SW480 (cell line): ENCODE results near the gene RAD9B.
"Not testable (repeated sequence)": the region's sequence is repeated elsewhere in the genome, so short reads cannot be mapped to it uniquely, and the experiment has no call there.

Source experiments
- DNase-seq: peaks from one replicate; pipeline ENCODE4 v3.0.0-alpha.2; 2016; ENCODE audit warnings: low spot score

The RAD9B gene

DNA sequence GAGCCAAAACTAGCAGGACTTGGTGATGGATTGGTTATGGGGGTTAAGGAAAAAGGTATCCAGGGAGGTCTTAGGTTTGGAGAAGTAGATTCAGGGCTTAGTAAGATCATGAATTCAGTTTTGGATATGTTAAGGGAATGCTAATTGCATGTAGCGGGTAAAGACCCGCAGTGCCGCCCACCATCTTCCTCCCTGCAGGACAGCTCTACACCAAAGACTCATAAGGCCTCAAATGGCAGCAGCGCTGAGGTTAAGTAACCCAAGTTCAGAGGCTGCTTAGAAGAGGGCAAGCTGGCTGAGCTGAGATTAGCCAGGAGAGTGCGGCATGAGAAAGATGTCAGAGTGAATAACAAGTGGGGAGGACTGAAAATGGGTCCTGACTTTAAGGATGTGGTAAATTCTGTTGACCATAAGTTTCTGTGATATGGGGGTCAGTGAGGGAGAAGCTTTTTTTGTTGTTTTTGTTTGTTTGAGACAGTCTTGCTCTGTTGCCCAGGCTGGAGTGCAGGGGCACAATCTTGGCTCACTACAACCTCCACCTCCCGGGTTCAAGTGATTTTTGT is 26.2 kb downstream of the RAD9B start:
- no peak for DNase-seq

DNA sequence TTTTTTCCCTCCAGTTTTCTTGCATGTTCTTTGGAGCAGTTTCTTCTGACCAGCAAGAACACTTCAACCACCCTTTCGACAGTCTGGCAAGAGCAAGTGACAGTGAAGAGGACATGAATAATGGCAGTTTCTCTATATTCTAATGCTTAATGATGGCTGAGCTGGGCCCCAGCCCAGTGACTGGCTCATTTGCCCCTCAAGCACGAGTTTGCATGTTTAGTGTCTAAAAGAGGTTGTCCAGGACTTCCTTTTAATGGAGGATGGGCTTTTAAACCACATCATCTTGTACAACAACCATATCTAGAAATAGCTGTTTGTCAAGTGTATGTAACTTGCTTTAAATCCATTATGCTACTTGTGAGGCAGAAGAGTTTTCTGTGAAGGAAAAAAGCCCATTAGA is 28.4 kb downstream of the RAD9B start:
- no peak for DNase-seq

DNA sequence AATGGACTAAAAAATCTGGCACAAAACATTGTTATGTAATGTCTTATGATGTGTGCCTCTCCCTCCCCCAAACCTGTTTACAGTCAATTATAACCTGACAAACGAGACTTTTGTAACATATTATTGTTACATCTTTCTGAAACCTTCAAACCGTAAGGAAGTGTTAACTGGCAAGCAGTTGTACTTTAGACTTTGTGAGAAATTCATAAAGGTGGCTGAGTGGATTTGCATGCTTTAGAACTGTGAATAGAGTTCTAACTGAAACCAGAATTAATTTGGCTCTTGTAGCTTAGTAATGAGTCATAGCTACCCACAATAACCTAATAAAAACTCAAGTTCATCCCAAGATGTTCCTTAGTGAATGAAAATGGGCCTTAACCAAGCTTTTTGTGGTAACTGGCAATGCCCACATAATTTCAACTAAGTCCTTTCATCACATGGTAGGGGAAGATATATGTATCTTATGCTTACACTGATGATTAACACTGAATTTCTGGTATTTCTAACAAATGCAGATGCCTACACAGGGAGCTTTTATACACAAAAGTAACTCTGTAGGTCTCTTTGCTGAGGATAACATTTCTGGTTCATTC is 29.7 kb downstream of the RAD9B start:
- peak; percentile 26 for DNase-seq

DNA sequence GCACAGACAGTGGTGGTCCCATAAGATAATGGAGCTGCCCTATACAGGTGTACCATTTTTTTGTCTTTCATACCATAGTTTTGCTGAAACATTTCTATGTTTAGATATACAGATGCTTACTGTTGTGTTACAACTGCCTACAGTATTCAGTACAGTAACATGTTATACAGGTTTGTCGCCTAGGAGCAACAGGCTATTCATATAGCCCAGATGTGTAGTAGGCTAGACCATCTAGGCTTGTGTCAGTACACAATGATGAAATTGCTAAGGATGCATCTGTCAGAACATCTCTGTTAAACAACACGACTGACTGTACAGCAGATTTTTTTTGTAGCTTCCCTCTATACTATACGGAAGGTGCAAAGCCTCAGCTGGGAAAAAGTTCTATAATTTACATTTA is 30.5 kb downstream of the RAD9B start:
- DNase-seq = no peak

DNA sequence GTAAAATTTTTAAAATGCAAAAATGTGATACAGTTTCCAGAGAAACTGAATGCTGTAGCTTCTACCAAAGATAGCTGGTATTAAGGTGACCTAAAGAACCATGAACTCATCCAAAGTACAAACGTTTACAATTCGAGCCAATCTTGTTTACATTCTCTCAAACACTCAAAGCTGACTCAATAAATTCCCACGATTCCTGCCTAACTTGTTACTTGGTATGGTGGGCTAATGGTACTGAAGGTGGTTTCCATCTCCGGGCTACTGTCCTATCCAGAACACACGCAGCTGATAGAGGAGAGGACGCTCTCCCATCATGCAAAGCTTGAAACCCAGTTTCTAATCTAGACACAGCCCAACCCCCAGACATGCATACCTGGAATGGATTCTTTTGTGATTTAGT is 31.5 kb downstream of the RAD9B start:
- DNase-seq = no peak

DNA sequence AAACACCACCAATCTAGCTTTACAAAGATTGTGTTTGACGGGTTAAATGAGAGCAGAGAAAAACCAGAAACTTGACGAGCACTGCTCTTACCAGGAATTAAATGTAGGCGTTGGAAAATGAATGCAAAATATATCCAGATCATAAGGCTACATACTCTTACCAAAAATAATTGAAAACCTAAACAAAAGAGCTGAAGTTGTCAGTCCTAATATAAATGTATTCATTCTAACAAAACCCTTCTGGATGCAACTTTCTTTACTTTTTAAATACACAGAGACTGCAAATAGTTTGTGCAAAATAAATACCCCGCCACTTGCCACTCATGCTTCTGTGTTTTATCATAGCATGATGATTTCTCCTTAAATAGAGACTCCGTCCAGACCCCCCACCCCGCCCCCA is 32.7 kb downstream of the RAD9B start:
- DNase-seq = no peak

DNA sequence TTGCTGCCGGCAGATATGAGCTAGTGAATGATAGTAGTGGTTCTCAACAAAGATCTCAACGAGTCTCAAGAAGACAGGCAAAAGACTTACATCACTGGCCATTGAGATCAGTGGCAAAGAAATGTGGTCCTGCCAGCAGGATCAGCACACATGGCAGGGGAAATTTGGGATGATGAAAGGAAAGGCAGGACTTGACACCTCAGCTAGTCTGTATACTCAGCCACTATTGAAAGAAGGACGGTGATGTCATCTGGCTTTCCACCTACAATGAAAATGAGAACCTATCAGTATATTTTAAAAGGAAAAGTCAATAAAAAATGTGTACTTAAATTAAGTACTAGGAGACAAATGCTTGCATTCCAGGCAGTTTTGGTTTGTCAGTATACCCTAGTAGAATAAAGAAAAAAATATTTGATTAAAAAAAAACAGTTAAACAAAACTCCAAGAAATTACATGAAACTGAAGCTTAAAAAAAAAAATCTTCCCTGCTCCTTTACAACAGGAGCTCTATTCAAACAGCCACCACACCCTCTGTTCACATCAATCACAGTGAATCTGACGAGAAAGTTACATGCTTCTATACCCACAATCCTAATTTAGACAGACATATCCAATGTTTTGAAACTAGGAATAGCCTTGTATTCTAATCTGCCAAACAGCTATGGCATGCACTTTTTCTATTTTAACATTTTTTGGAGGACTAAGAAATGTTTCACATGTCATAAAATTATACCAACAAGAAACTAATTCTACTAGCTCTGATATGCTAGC is 34.9 kb downstream of the RAD9B start:
- DNase-seq = no peak

DNA sequence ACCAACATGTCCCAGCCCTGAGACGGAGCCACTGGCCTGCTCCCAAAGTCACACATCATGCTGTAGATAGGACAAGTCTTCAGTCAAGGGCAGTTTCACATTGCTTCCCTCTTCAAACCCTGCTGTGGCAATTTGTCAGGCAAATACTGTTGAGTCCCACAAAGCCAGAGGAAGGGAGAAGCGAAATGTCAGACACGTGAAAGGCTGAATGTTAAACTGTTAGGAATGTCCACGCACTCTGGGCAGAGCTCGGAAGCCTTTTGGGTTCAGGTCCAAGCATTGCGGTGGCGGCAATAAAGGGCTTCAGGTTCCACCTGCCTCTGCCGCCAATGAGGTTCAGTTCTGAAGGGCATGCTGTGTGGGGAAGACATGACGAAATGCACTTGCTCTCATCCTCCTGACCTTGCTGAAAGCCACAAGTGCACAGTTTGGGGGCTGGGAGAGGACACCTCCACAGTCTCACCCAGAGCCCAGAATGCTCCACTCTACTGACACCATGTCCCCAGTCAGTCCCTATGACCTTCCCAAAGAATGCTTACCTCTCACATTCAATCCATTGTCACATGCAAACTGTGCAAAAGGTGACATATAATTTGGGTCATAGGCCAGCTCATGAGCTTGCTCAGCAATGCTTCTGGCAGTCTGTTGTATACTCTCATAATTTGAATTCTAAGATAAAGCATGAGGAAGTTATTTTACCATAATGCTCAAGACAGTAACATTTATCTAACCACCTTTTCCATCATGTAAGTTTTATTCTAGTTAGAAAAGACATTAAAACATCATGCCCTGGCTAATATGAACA is 35.7 kb downstream of the RAD9B start:
- DNase-seq = no peak

DNA sequence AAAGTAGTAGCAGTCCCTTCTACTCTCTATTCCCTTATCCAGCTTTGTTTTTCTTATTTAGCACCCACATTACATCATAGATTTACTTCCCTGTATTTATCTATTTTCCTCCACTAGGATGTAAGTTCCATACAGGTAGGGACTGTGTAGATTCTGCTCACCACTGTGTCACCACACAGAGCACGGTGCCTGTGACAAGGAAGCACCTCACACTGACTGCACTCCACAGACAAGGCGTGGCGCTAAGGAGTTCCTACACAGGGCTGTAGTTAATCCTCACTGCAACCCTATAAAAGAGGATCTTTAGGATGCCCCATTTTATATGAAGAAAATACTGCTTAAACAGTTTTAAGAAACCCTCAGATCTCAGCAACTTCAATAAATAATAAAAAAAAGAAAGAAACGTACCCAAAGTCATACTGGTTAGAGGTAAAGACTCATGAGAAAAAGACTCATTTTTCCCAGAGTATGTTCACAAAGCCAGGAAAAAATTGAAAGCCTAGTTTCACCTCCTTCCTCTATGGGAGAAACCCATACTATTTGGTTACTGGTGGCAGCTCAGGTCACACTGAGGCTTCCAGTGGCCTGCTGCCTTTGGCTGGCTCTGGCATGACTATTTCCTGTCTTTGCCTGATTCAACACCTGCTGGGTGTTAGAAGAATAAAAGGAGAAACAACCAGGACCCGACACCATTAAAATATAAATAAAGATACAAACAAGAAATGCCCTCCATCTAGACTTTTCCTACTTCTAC is 36.9 kb downstream of the RAD9B start:
- no peak for DNase-seq

DNA sequence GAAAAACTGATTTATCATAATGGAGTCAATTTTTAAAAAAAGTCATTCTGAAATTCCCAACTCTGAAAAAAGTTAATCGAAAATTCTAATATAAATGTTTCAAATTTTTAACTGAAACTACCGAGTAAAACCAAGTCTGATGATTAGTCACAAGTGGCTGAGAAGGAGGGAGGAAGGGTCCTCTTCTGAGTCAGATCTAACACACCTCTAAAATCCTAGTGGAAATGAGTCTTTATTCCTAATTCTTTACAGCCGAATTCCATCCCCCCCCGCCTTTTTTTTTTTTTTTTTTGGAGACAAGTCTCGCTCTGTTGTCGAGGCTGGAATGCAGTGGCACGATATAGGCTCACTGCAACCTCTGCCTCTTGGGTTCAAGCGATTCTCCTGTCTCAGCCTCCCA is 37.9 kb downstream of the RAD9B start:
- no peak for DNase-seq

DNA sequence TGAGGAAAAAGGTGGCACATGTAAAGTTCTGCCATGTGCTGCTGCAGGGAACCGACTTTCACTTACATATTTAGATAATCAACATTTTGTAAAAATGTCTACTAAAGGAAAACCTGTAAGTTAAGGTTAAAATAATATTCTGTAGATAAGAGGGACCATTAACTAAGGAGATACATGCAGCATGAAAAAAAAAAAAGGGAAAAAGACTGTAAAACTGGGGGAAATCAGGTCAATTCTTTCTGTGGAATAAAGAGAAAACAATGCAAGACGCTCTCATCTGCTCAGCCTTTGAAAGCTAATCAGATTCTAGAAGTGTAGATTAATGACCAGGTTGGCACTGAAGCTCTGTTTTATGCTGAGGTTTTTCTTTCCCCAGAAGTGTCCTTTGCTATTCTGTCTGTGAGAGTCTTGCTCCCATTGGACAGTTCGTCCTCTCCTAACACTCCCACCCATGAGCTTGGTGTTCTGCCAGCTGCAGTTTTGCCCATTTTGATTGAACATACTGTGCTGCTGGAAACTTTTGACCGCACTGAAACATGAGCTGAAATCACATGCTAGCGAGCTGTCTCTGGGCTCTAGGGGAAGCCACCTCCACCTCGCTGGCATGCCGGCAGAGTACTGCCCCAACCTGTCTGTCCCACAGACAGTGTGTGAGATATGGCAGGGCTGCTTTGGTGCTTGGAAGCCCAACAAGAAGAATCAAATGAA is 41.3 kb downstream of the RAD9B start:
- DNase-seq = no peak

DNA sequence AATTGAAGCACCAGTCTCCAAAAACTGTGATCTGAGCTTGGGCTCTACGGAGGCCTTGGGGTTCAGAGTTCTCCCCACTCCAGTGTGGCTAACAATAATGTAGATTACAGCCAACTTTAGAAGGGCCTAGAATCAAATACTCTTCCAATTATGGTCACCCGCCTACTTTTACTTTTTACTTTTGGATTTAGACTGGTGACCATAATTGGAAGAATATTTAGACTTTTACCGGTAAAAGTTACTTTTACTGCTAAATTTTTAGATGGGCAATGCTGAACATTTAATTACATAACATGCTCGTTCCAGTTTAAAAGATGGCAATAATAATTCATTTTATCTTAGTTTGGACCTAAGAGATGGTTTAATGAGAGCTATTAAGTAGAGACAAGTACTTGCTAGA is 41.8 kb downstream of the RAD9B start:
- no peak for DNase-seq

DNA sequence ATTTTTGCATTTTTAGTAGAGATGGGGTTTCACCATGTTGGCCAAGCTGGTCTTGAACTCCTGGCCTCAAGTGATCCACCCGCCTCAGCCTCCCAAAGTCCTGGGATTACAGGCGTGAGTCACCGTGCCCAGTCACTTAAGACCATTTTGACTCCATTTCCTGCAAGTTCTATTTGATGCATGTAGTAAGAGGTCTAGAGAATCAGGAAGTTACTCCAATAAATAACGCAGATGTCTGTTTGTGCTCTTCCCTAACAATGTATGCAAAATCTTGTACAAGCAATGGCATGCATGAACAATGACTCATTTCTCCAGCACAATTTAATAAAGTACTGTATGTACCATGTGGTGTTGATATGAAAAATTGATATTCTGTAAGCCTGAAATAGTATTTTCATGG is 43.1 kb downstream of the RAD9B start:
- DNase-seq = not testable (repeated sequence)

DNA sequence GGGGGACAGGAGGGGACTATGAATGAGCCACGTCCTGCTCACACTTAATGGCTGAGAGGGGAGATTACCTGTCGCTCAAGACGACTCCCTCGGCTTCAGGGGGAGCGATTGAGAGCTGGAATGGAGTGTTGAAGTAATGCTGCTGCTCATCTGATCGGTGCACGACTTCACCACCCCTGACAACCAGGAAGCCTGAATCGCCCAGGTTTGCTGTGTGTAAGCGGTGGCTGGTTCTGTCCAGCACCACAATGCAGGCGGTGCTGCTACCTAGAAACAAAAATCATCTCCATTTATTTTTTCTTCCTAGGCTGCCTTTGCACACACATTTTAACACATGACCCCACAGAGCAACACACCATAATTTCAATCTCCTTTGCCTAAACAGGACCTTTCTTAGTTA is 43.7 kb downstream of the RAD9B start:
- no peak for DNase-seq

DNA sequence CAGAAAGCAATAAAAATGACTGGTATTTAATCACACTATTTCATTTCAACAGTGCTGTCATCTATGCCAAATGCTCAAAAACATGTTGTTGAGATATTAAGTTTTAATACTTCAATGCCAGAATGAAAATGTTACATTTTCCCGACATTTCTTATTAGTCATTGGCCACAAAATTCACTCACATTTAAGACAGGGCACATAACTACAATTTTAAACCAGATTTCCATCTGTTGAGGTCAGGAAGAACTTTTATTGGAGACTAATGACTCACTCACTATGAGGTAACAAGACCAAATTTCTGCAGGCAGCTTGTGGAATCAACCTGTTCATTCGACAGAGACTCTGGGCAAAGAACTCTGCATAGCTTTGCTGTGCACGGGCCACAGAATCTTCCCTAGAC is 44.2 kb downstream of the RAD9B start:
- DNase-seq = peak; percentile 33

DNA sequence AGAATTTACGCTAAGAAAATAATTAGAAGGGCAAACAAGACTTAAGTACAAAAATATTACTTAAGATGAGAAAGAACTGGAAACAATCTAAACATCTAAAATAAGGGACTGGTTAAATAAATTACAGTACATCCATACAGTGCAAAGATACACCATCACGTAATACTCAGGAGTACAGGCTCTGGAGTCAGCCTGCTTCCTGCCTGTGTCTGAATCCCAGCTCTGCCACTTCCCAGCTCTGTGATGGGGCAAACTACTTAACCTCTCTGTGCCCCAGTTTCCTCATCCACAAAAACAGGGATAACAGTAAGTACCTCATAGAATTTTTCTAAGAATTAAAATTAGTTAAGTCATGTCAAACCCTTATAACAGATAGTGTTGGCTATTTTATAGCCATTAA is 45.0 kb downstream of the RAD9B start:
- DNase-seq = no peak

DNA sequence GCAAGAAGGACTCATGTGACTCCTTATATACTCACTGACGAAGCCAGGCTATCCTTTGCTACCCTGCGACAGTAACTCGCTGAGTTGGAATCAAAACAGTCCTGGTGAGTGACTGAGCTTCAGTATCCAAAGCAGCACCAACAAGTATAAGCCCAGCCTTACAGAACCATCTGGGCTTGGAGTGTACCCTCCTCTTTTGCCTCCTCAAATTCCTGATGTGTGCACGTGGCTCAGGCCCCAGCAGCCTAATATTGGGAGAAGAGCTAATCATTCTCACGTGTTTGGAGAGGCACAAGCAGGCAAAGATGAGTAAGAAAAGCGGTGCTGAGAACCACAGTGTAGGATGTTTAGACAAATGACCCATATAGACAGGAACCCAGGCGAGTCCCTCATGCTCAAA is 46.5 kb downstream of the RAD9B start:
- no peak for DNase-seq

DNA sequence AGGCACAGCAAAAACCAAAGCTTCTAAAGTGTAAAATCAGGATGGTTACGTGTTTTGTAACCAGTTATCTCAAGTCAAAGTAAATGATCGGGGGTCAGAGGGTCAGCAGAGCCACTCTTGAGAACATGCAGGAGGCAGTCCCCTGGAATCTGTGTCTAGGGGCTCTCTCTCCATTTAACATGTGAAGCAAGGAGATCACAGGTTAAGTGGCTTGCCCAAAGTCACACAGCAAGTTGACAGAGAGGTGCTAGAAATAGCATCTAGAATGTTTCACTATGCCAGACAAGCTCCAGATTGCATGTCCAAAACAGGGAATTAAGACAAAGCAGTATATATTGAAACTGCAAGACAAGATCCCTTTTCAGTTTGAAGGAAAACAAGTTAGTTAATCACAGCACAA is 47.6 kb downstream of the RAD9B start:
- DNase-seq = no peak

DNA sequence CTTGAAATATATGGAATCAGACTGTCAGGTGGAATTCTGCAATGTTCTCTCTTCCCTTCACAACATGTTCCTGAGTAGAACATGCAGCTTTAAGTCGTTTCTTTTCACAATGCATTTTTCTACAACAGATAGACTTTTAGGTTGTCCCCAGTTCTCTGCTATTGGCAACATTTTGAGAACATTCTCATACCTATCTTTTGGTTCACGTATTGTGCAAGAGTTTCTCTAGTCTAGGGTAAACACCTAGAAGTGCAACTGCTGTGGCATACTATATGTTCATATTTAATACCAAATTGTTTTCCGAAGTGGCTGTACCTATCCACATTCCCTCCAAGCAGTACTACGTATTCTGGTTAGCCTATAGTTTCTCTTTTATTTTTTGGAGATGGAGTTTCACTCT is 48.9 kb downstream of the RAD9B start:
- DNase-seq = no peak
